Tongue (tissue), 2 donors: Measurements from ENCODE around the gene ZNF205. TPM values are rescaled to one million over a fixed set of nuclear protein-coding genes. Genes with fewer than 3 reads are reported as not detected.
"Not testable (repeated sequence)": the region's sequence is repeated elsewhere in the genome, so short reads cannot be mapped to it uniquely, and the experiment has no call there.

Source experiments
- DNase-seq: peaks from one replicate; pipeline ENCODE4 v3.0.0-alpha.2; 2015
- total RNA-seq: library from RNA; depleted of rRNA; stranded (reverse); fragments of >200 nt; gene quantifications from one replicate; pipeline ENCODE4 v1.2.3, GENCODE V29; 2014

ZNF205 gene
- total RNA-seq = 11.4 TPM

DNA sequence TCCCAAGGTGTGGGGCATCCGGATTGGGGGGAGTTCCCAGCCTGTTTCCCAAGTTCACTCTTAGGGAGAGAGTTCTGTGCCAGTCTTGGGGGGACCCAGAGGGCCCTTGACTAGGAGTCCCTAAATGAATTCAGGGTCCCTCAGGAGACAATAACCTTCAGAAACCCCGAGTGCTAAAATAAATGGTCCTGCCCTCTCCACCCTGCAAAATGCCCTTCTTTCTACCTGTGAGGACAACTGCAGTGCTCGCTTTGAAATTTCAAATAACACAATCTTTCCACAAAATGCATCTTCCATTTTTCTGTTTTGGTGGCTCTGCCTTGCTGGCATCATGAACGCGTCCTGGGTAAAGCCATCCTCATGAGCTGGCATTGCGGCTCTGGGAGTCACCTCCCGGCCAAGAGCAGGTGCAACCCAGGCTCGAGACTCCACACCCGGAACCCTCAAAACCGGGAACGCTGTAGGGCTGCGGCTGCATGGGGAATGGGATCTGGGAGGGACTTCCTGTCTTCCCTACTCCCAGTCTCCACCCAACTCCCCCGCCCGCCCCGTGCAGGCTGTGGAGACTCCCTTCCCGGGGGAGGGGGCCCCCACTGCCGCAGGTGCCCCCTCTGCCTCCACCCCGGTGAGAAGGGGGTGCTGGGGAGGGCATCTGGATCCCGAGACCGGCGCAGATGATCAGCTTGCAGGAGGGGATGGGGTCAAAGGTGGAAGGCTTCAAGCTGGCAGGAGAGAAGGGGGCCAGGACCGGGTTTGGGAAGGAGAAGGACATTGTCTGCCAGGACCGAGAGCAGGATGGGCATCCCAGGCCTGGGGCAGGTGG lies at the start of gene ZNF205:
ZNF205 (plus strand) TSS at position 529 of the 823 bp plus-strand sequence. CDS start 845 bp downstream, outside the sequence.
- DNase-seq = peak; percentile 89

DNA sequence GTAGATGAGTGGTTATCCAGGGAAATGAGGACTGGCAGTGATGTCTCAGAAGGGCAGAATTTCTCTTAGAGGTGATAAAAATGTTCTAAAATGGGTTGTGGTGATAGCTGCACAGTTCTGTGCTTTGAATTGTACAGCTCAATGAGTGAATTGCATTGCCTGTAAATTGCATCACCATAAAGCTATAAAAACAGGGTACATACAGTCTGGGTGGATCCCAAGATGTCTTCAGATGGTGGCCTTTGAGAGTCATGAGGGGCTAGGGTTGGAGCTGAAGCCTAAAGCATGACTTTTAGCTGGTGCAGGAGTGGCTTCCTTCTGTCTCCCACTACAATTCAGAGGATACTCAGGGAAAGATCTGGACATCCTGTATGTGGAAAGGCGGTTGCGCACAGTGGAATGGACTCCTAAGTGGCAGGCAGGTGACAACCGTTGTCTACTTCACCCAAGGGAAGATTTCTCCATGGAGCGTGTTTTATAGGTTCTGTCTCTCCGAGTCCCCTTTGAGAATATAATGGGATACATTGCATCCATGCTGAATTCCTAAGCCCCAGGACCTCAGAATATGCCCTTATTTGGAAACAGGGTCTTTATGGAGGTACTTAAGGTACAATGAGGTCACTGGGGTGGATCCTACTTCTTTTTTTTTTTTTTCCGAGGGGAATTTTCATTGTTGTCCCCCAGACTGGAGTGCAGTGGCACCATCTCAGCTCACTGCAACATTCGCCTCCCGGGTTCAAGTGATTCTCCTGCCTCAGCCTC lies 48.6 kb upstream of the ZNF205 start:
- DNase-seq = no peak

GRCh38 chr16:3065069-3065741 lies 47.2 kb upstream of the ZNF205 start, which contains the start of gene IL32:
Gene IL32 (plus strand): TSS chr16:3065640. CDS start chr16:3065812, 172 bp downstream.
- peak; percentile 86 for DNase-seq

DNA sequence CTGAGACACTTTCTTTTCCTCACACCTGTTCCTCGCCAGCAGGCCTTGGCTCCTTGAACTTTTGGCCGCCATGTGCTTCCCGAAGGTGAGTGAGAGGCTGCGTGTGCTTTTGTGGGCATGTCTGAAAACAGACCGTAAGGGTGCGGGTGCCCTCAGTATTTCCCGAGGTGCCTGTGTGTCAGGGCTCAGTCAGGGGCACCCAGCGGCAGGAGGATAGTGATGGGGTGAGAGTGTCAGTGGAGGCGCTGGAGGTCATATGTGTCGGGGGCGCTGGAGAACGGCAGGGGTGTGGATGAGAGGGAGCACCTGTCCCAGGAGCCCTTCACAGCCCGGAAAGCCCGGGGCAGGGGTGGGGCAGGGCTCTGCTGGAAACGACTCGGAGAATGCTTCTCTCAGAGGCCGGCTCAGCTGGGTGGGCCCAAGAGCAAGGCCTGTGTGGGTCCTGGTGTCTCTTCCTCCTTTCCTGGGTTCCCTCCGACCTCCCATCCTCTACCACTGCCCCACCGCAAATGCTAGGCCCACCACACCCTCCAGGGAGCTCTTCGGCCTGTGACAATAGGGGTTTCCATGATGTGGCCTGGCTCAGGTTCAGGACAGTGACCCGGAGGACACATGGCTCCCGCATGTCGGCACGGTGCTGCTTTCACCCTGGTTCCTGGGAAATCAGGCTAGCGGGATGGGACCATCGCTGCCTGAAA lies 46.5 kb upstream of the ZNF205 start:
- DNase-seq = no peak

DNA sequence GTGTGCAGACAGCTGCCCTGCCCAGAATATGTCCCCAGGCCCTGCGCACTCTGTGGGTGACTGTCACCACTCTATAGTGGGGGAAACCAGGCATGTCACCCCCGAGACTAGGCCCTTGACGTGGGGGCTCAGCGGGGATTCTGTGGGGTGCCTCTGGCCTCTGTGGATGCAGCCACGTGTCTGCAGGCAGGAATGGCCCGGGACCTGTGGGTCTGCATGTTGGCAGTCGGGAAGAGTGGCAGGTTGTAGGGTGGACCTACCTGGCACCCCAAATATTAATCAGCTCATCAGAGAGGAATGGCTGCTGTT lies 46.0 kb upstream of the ZNF205 start:
- no peak for DNase-seq

GRCh38 chr16:3068487-3068886 lies 43.9 kb upstream of the ZNF205 start:
- no peak for DNase-seq

- DNase-seq = not testable (repeated sequence)
These were observed 43.2 kb upstream of the ZNF205 start for GRCh38 chr16:3069146-3069545.

GRCh38 chr16:3070608-3071111 lies 41.7 kb upstream of the ZNF205 start:
- DNase-seq = no peak

DNA sequence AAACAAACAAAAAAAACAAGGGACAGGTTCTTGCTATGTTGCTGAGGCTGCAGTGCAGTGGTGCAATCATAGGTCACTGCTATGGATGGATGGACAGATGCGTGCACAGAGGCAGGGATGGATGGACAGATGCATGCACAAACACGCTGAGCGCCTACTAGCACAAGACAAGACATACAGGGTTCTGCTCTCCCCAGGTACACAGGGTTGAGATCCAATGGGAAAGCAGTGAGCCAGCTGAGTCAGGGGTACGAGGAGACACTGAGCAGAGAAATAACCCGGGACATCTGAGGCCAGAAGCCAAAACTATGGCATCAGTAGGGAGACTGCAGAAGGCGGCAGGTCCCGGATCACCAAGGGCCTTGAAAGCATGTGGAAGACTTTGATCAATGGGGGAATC lies 40.7 kb upstream of the ZNF205 start:
- DNase-seq = no peak

- DNase-seq = not testable (repeated sequence)
These were observed 40.2 kb upstream of the ZNF205 start for GRCh38 chr16:3072148-3072547.

GRCh38 chr16:3072576-3073263 lies 39.7 kb upstream of the ZNF205 start:
- not testable (repeated sequence) for DNase-seq

- DNase-seq = no peak
These were observed 38.9 kb upstream of the ZNF205 start for GRCh38 chr16:3073448-3073847.

DNA sequence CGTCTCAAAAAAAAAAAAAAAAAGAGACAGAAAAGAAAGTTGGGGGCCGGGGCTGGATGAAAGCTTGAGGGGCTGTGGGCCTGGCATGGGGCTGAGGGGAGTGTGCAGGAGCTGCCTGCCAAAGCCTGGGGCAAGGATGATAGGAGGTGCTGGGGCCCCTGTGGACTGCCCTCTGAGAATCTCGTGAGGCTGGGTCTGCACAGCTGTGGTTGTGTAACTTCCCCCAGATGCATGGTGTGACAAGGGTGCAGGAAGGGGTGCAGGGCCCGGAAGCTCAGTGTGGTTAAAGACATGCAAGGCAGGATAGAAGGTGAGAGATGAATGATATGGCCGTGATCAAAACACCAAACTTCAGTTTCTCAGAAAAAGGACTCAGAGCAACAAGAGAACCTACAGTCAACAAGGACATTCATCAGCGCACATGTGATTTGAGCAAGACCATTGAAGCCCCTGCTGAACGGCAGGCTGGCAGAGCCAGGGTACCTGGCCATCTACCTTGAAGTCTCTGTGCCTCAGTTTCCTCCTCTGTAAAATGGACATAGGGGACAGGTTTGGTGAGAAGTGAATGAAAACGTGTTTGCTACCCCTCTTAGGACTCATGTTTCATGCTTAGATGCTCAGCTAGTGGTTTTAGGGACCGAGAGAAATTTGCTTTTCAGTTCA lies 37.4 kb upstream of the ZNF205 start:
- no peak for DNase-seq

- peak; percentile 83 for DNase-seq
These were observed 36.9 kb upstream of the ZNF205 start for GRCh38 chr16:3075523-3075915.

- not testable (repeated sequence) for DNase-seq
These were observed 36.4 kb upstream of the ZNF205 start for GRCh38 chr16:3075946-3076345.

- no peak for DNase-seq
These were observed 35.8 kb upstream of the ZNF205 start for GRCh38 chr16:3076577-3076976.

DNA sequence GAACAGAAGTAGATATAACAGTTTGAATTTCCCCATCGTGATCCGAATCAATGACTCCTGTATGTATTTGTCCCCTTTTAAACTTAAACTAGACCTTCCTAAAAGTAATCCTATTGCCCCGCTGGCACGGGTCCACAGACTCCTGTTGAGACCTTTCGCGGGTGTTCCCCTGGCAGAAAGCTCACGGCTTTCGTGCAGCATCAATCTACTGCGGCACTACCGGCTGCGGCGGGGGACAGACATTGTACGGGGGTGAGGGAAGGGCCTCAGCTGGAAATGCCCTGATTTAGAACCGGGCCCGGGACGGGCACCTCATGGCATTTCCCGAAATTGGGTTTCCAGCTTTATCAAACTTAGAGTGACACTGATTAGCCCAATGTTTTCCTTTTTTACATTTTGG lies 32.4 kb upstream of the ZNF205 start:
- no peak for DNase-seq

- not testable (repeated sequence) for DNase-seq
These were observed 30.4 kb upstream of the ZNF205 start for GRCh38 chr16:3081957-3082356.

DNA sequence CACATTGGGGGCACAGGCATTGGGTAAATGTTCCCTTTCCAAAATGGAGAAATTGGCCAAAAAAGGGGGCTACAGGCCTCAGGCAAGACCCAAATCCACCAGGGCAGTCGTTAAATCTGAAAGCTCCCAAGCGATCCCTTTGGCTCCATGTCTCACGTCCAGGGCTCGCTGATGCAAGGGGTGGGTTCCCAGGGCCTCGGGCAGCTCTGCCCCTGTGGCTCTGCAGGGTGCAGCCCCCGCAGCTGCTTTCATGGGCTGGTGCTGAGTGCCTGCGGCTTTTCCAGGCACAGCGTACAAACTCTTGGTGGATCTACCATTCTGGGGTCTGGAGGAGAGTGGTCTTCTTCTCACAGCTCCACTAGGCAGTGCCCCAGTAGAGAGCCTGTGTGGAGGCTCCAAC lies 29.0 kb upstream of the ZNF205 start:
- DNase-seq = not testable (repeated sequence)

GRCh38 chr16:3084491-3084890 lies 27.9 kb upstream of the ZNF205 start:
- DNase-seq = no peak
